ENCODE data around the gene PRKAG2.

Gene PRKAG2

DNA sequence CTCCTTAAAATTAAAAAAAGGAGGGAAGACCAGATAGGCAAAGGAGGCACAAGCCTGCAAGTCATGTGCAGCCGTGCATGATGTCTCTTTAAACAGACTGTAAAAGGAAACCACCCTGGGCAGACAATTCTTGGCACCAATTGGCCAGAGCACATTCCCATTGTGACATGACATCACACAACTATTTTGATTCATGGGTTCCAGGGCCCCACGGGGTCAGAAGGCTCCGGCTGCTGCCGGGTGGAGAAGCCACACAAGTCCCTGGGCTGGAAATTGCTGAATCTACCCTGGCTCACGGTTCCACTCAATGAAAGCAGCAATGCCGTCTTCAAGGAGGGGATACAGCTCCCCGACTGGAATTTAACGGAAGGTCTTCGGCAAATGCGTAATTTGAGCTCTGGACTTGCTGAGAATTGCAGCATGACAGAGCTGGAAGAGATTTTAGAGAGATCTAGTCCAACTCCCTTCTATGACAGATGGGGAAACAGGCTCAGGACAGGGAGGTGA, 140.5 kb downstream of the PRKAG2 start:
- peak; percentile 26 to 34 for DNase-seq

DNA sequence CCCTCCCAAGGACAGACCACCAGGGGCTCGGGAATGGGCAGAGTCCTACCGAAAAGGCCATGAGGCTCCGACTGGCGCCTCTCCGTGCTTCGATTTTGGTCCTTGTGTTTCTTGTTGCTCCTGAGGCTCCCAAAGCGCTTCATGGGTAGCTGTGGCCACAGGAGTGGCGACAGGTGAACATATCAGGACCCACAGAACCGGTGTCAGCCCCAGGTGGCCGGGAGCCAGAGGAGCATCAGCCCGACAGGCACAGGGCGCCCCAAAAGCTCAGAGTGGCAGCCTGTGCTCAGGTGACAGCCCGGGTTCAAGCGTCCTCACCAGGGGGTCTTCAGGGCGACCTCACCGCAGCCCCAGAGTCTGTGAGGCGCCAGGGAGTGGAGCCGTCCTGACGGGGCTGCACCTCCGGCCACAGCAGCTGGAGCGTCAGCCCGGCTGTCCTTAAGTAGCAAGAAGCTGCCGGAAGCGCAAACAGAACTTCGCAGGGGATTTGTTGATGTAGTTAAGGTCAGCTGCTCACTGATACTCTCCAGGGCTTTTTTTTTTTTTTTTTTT, 141.0 kb downstream of the PRKAG2 start:
- no peak for DNase-seq

DNA sequence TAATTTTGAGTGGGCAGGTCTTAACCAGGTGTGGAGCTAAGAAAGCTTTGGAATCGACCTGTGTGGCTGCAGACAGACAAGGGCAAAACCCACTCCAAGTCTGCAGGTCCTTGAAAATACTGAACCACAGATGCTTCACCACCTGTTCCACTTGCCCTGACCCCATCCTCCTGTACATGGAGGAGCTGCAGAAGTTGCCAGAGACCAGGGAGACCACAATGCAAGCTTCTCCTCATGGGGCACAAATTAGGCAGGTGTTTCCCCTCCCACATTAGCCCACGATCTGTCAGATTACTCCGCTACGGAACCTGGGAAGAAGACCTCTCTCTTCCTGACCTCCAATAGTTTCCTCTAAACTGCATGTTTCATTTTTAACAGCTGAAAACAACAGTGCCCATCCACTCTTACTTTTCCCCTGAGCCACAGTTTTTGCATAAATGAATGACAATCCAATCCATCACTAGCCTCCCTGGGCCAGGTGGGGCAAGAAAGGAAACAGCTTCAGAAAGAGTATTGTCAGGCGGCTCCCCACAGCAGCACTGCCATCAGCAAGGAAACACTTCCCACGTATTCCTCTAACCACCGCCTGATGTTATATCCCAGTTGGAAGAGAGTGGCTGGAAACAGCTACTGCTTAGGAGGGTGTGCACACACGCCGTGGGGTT, 141.6 kb downstream of the PRKAG2 start:
- DNase-seq, result no peak

DNA sequence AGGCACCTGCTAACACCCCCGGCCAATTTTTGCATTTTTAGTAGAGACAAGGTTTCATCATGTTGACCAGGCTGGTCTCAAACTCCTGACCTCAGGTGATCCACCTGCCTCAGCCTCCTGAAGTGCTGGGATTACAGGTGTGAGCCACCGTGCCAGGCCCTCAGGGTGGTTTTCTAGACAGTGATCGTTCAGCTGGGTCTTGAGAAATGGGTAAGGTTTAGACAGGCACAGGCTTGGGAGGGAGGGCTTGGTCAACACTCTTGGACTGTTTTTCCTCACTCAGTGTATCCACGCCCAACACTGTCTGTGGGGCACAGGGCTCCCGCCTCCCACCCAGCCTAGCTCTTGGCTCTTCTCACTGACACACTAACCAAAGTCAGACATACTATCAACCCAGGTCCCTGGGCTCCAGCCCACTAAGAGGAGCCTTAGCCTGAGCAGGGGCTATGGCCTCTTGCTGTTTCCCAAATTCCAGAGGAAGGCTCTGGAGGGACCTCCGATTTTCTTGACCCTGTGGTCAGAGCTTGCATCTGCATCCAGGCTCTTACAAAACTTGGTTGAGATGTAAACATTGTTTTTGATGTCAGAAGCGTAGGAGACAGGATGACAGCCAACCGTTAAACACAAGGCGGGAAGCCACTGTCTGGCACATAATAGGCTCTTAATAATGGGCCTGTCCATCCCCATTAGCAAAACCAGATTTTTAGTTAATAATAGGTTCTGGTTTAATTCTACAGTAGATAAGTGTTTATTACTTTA, 143.9 kb downstream of the PRKAG2 start:
- no peak for DNase-seq

DNA sequence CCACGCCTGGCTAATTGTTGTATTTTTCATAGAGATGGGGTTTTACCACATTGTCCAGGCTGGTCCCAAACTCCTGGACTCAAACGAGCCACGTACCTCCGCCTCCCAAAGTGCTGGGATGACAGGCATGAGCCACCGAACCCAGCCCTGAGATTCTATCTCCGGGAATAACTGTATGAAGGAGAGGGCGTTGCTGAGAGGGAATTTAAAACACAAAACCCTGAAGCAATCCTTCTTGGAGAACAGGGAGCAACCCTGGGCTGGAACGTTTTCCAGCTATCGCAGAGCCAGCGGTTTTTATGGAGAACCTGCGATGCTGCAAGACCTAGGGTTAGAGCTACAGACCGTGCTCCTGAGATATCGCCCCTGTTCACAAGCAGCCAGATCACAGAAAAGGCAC, 144.6 kb downstream of the PRKAG2 start:
- DNase-seq, result no peak

DNA sequence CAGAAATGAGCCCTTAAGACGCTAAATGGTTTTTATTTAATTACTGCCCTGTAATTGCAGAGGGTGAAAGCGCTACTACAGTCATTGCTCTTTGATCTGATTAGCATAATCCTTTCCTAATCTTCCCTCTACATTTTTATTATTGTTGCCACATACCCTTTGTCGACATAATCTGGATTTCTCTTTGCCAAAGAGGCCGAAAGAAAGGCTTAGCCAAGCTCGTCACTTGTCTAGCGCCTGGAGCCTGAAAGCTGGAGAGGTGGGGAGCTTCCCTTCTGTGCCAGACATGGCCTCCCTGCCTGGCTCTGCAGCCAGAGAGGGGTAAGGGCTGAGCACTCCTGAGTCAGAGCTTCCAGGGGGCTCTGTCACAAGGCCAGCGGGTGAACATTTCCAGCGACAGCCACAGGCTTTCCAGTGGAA, 145.9 kb downstream of the PRKAG2 start:
- DNase-seq, result no peak

DNA sequence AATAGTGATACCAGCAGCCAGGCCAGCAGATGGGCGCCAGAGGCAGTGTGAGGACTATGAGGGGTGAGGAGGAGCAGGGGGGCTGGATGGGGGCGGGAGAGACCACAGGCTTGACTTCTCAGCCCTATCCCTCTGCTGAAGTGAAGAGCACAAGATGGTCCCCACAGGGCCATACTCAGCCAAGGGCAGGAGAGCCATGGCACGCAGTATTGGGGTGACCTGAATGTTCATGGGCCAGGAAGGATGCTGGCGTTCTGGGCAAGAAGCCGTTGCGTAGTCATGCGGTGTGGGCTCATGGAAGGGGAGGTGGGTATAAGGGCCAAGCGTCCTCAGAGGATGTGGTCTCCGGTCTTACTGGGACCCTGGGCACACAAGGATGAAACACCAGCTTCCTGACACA, 146.3 kb downstream of the PRKAG2 start:
- no peak for DNase-seq

DNA sequence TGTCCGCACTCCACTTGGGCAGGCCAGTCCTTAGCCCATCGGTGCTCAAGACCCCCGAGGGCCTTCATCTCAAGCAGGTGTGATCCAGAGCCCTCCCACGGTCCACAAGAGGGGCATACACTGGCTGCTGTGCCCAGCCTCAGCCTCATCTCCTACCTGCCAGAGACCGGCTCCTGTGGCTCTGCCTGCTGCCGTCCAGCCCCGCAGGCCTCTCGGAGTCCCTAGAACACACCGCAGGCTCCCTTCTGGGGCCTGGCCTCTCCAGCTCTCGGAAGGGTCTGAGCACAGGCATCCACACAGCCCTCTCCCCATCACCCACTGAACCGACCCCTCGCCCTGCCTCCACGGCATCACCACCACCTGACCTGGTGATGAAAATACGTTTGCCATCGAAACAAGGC, 147.4 kb downstream of the PRKAG2 start:
- DNase-seq, result no peak

DNA sequence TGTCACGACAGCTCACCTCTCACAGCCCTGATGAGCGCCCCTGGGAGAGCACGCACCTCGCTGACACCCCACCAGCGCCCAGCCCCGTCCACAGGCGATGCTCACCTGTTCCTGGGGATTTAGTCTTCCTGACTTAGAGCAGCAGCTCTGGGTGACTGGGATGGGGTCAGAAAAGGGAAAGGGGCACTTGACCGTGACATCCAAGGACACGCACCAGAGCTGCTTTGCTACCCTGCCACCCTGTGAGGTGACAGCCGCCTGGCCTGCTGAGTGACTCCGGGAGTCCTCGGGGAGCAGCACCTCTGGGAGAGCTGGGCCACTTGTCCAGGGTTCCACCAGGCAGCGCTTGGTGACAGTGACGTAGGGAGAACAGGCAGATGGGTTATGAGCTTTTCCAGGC, 148.2 kb downstream of the PRKAG2 start:
- no peak for DNase-seq

DNA sequence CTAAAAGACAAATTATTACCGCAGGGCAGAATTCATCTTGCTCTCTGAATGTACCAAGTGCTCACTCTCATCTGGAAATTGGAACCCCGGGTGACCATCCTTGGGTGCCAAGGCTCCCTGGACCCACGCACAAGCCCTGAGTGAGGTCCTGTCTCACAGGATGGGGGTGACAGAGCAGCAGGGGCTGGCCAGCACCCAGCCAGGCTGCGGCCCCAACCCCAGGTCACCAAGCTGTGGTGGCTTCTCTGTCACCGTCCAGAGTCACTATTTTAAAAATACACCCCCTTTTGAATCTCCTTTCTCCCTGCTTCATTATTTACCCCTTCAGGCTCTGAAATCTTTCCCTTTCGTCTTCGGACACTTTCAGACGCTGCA, 148.6 kb downstream of the PRKAG2 start:
- no peak for DNase-seq

DNA sequence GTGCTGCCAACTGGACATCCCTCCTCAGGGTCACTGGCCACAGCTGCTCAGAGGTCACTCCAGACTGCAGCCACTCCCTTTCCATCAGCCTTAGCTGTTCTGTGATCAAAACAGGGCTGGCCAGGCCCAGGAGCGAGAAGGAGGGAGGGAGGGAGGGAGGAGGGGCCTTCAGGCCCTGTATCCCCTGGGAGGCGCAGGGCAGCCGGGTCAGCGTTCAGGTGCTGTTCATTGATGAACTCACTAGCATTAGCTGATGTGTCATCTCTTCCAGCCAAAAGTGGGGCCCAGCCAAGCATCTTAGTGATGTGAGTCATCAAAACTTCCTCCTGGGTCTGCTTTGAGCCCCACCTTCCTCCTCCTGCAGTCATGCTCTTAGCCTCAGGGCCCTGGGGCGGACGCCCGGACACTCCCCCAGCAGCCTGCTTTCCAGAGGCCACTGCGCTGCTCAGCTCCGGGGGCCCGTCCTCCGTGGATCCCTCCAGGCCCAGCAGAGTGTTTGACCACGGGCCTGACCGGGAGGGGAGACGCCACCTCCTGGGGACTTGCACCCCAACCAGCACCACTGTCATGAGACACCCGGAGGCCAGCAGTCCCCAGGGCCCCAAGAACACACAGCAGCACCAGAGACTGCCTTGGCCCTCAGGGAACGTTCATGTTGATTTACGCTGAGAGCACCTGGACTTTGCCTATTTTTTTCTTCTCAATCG, 149.2 kb downstream of the PRKAG2 start:
- DNase-seq, result peak; percentile 62 to 75

DNA sequence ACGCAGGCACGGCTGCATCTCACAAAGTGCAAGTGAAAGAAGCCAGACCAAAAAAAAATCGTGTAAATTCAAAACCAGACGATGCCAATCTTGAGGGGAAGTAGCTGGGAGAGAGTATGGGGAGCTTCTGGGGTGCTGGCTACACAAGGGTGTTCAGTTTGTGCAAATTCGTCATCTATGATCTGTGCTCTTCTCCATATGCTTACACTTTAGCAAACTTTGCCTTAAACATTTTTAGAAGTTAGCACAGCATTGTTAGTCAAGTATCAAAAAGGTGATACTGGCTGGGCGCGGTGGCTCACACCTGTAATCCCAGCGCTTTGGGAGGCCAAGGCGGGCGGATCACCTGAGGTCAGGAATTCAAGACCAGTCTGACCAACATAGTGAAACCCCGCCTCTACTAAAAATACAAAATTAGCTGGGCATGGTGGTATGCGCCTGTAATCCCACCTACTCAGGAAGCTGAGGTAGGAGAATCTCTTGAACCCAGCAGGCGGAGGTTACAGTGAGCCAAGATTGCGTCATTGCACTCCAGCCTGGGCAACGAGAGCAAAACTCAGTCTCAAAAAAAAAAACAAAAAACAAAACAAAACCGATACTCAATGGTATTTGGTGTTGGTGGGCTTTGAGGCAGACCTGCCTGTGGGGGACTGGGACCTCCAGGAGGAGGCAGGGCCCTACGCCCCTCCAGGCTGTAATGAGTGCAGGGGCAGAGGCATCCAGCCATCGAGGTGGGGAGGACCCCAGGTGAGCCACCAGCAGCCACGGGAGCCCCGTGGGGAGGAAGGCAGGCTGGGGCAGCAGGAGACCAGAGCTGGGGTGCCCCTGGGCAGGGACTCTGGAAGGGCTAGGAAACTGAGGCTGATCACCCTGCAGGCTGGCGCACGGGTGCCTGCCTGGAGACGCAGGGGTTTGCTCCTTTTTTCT, 150.0 kb downstream of the PRKAG2 start:
- DNase-seq, result no peak

DNA sequence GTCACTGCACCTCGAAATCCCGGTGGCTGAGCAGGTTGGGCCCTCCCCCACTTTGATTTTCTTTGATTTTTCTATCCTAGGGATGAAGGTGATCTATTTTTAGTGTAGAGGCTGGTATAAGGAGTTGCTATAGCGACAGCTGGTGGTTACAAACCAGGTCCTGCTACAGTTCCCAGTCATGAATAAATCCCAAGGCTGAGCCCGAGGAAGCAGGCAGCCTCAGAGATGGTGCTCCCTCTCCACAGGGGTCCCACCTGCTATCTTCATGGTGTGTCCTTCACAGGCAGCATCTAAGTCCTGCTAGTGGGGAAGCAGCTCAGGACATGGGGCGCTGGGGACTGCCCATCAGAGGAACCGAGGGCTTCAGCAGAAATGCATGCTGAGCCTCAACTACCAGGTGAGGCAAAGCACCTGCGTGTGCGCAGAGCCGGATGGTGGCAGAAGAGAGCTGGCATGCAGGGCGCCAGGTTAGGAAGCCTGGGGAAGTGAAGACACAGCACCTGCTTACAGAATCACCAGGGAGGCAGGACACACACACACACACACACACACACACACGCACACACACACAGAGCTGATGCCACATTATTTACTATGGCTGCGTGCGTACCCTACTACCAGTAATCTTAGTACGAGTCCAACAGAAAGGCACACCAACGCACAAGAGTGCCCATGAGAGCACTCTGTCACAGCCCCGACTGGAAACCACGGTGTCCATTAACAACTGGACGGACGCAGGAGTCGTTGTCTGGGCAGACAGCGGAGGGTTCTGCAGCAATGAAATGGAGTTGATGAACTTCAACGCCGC, 150.9 kb downstream of the PRKAG2 start:
- DNase-seq, result no peak

DNA sequence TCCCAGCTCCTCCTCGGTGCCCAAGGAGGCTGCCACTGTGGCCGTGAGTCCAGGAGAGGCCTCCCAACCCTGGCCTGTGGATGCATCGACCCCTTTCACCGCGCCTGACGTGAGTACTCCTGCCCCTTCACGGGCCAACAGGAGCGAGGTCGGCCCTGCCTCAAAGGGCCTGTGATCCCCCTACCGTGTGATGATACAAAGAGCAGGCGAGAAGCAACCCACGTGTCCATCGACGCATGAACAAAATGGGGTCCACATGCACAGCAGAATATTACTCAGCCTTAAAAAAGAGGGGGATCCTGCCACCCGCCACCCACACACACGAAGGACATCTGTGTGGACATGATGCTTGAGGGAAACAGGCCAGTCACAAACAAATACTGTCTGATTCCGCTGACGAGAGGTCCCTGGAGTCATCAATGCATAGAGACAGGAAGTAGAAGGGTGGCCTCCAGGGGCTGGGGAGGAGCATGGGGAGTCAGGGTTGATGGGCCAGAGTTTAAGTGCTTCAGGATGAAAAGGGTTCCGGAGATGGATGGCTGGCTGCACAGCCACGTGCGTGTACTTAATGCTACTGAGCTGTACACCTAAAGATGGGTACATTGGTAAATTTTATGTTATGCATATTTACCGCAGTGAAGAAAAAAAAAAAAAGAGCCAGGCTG, 151.9 kb downstream of the PRKAG2 start:
- no peak for DNase-seq

DNA sequence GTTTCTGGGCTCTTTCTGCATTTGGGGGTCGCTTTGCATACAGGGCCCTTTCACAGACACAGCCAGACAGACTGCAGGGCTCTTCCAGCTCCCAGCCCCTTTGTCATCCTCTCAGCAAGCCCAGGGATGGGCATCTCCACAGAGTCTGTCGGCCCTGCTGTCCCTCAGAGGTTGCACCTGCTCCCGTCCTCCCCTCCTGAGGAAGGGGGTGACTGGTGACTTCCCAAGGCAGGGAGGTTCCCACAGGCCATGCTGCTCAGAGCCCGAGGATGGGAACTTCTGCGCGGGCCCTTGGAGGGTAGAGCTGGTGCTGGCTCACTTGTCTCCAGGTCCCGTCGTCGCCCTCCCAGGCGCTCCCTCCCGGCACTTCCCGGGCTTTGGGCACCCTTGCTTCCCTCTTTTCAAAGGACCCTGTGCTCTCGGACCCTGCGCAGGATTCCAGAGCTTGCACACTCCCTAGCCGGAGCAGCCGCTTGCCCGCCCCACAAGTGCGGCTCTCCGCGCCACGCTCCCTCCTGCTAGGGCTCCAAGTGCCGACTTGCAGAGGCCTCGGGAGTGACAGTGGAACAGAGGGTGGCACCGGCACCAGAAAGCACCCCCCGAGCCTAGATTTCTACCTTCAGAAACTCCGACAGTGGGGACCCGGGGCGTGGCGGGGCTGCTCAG, 152.5 kb downstream of the PRKAG2 start:
- no peak for DNase-seq

DNA sequence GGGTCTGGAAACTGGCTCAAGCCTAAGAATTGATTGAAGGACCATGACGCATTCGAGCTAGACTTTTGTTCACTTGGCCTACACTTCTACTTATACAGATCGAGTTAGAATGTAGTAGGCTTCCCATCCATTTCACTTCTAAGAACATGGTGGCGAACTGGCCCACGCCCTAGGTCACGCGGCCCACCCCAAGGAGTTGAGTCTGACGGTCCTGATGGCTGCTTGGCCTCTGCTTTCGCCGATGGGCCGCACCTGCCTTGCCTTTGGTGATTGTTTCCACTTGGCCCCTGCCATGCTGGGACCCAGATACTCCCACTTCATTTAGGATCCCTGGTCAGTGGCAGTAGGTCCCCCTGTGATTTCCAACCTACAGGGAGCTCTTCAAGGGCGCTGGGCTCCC, 153.6 kb downstream of the PRKAG2 start:
- no peak for DNase-seq

DNA sequence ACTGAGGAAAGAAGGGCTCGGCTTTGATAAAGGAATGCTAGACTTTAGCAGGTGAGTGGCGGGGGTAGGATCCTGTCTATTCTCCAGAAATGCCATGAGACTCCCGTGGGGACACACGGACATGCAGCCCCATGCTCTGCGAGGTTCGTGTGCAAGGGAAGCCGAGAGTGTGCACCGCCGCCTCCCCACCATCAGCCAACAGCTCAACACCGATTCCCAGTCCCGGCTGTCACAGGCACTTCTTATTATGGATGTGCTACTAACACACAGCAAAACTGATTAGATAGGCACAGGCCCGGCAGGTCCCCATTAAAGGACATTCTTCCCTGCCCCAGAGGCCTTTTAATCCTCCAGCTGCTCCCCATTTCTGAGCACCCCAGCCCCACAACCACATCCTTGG, 154.4 kb downstream of the PRKAG2 start:
- DNase-seq, result no peak

DNA sequence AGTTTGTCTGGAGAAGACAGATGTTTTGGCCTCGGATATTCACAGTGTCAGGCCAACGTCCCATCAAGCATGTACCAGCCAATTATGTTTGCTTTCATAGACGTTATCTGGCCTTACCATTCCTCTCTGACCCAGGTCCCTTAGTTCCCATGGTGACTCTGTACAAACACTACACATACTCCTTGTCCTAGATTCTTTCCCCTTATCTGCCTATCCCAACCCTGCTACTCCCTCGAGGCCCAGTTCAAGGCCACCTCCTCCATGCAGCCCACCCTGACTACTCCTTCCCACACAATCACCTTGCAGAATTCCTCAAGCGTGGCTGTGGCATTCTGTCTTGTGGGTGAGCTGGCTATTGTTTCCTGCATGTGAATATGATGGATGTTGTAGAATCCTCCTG, 155.2 kb downstream of the PRKAG2 start:
- no peak for DNase-seq

DNA sequence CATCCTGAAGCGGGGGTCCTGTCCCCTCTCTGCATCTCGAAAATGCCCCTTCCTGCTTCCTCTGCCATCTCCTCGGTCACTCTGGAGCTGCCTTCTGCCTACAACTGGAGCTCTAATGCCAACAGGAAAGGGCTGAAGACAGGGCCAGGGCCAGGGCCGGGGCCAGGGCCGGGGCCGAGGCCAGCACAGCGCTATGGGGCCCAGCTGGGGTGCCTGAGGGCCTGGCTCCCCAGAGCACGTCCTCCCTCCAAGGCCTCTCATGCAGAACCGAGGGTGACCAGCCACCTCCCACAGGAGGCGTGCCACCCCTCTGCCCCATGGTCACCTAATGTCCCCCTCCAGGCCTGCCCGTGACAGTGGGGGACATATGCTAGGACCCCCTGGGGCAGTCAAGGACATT, 155.7 kb downstream of the PRKAG2 start:
- no peak for DNase-seq

DNA sequence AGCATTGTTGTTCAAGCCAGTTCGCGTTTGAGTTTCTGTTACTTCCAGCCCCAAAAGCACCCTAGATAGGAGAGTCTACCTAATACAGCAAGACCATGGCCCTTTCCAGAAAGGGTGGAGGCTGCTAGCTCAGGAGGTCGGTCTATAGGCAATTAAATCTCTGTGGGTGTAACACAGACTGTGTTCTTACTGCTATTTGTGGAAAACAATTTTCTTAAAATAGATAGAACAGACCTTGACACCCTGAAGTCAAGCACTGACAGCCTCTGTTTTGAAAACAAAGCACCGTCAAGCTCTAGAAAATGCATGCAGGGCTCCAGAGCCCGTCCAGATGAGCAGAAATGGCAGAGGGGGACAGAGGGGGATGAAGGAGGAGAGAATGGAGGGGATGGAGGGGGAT, 156.6 kb downstream of the PRKAG2 start:
- DNase-seq, result no peak

DNA sequence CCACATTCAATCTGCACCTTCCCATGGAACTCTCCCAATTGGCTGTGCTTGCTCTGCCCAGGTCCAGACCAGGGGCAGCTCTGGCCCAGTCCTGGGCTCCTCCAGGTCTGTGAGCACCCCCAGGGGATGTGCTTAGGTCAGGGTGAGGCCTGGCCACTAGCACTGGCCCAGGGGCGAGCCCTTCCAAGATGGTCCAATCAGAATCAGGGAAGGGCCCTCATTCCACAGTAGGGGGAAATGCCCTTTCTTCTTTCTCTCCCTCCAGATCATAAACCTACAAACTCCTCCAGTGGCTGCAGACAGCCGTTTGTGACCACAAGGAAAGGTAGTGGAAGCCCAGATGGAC, 157.0 kb downstream of the PRKAG2 start:
- no peak for DNase-seq
